Fibroblast of skin of abdomen (primary cell): ENCODE data around the gene NINL.

Experiments
- DNase-seq: peaks from one replicate; pipeline ENCODE4 v3.0.0-alpha.2; 2013

Gene NINL

DNA sequence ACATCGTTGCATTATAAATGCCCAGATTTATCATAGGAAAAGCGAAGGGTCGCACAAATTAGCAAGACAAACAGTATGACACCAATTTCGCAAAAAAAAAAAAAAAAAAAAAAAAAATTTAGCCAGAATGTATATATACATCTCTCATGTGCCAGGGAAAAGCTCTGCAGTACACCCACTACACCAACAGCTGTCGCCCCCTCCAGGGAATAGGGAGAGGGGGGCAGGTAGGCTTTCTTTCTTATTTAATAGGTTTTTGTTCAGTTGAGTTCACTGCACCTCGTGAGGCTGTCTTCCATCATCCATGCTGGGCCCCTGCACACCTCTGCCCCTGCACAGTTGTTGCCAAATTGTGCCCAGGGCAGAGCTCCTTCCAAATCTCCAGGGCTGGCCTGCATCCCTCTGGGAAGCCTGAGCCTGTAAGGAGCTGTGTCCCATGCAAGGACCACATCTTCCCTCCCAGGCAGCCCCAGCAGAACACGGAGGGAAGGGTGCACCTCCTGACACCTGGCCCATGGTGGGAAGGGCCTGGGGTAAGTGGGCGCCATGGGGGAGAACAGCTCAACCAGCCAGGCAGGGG, 85.4 kb downstream of the NINL start:
- no peak for DNase-seq

DNA sequence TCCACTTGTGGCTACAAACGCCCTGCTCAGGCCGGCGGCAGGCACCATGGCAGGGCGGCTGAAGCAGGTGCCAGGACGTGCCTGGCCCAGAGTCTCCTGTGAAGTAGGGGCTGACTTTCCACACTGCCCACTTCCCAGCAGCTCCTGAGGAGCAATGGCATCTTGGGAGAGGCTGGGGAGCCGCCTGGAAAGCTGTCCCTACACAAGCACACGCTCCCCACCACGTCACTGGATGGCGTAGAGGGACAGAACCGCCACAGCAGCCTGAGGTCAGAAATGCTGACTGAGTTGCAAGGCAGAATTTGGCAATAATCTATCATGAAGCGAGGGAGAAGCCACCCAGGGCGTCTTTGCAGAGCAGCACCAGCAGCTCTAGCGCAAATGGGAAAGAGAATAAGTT, 86.3 kb downstream of the NINL start:
- DNase-seq = no peak

DNA sequence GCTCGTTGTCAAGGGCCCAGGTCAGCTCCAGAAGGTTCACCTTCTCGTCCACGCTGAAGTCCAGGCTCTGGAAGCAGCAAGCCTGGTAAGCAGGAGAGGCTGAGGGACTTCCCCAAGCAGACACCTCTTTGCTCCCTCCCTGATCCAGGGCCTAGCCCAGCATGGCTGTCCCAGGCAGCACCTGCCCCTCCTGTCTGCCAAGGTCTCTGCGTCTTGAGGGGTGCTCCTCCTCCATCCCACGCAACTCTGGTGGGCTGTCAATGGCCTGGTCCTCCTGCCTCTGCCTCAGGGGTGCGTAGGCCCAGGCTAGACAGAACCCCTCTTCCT, 87.1 kb downstream of the NINL start:
- no peak for DNase-seq

DNA sequence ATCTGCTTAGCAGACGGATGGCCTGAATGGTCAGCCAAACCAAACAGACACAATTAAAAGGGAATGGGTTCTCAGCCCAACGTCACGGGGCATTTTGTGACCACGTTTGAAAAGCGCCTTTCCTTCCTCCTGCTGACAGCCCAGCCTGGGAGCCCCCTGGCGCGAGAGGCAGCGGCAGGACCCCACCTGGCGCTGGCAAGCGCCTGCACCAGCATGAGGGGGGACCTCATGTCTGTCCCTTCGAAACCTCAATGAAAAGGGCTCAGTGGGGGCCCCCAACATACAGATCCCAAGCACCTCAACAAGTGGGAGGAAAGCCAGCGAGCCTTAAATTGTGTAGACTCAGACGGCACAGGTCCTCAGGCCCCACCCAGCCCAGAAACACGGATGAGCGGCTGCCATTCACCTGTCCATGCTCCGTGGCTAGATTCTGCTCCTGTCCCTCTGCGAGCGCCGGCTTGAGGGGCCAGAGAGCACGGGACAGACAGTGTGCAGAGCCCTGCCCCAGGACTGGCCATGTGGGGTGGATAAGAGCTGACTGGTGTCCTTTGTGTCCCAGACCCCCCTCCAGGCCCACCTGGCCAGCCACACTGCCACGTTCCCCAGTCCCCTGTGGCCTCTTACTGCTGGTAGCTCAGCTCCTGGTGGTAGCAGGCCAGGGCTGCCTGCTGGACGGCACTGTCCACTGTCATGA, 87.6 kb downstream of the NINL start:
- DNase-seq = no peak

DNA sequence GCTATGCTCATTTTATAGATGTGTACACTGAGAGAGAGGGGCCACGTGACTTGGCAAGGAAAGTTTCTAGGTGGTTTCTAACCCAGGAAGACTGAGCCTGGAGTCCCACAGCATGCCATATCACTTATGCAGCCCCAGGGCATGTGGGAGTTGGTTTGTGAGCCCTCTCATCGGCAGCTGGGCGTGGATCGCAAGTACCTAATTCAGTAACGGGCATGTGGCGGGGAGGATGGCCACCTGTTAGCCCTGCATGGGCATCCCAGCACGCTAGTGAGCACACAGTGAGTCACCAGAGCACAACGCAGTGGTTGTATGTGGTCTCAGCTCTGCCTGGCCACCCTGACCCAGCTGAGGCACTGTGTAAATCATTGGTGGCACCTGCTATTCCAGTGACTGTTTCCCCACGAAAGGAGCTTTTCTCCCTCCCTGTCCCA, 88.3 kb downstream of the NINL start:
- DNase-seq = no peak

DNA sequence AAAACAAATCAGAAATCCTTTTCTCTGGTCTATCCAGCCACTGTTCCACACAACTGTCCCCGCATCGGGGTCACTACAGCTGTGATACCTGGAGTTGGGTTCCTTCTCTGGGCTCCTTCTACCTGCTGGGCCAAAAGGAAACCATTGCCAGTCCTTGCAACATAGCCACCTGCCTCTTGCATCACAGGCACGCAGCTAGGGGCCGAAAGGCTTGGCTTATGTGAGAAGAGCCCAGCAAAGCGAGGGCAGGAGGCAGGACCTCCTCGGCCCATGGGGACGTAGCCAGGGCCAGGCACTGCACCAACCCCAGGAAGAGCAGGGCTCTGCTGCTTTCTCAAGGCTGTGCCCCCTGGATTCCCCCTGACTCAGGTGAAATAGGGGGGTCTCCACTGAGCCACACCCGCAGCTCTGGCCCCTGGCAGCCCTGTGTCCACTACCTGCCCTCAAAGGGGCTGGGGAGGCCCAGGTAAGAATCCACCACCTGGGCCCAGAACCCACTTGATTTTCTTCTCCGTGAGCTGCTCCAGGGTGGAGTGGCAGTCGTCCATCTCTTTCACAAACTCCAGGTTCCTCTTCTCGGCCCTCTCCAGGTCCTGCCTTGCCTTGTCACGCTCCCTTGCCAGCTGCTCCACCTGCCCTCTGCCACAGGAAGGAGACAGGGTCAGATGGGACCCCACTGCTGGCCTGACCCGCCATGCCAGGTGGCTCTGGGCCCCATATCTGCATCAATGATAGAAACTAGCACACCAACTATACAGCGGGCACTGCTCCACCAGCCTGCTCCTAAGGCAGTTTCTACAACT, 89.0 kb downstream of the NINL start:
- DNase-seq = no peak

DNA sequence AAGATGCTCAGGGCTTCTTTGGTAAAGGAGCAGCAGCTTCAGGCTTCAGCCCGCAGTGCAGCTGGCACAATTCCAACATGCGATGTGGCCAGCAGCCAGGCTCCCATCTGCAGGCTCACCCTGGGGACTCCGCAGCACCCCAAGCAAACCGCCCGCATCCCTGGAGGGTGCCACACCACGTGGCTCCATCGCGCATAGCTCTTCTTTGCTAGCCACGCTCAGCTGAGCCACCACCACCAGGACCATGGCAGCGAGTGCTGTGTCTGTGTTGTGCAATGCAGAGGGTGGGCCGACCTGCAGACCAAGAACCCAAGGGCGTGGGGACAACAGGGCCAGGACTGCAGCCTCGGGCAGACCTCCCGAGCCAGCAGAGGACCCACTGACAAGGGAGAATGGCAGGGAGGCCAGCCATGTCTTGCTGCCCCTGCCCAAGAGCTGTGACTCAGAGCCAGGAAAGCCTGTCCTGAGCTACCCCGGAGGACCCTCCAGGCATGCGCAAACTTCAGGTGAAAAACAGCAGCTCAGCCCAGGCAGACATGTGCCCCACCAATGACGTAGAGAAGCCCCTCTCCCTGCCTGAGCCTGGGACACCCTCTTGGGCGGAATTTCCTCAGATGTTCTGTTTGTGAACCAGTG, 90.0 kb downstream of the NINL start:
- DNase-seq = no peak

DNA sequence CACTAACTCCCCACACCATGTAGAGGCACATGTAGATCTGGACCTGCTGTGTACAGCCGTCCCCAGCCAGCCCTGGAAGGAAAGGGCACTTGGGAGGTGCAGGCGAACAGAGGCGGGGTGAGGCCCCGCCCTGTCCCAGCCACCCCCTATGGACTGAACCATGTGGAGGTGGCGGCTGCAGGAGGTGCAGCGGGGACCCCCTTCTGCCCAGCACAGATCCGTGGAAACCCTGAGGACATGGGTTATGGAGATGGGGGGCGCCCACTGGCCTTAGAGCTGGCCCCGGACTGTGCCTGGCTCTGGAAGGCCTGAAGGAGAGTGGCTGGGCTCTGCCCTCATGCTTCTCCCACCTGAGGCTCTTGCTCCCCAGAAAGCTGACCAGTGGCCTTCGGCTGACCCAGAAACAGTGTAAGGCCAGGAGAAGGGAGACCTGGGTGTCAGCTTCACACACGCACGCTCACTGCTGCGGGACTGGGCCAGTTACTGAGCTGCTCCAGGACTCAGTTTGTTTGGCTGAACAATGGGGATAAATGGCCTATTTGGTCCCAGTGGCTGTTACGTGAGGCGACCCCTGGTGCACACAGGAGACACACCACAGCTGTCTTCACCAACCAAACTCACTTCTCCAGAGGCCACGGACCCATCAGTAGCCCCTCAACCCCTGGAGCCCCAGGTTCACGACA, 90.7 kb downstream of the NINL start:
- DNase-seq = no peak

DNA sequence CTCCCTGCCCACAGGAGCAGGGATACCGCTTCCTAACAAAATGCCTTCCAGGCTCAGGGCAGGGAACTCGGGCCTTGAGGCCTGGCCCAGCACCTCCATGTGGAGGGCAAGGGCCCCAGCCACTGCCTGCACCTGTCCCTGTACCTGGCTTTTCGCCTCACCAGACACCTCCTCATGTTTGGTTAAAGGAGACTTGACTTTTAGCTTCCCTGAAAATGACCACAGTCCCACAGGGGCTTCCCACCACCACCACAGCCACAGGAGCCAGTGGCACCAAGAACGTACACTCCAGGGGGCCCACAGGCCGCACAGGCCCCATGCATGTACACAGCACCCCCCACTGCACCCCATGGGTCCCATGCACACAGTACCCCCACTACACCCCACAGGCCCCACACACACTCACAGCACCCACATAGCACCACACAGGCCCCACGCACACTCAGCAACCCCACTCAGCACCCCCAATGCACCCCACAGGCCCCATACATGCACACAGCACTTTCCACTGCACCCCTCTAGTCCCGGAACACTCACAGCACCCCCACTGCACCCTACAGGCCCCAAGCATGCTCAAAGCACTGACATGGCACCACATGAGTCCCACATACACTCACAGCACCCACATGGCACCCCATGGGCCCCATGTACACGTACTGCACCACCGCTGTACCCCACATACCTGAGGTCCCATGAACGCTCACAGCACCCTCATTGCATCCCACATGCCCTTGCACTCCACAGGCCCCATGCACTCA, 91.4 kb downstream of the NINL start:
- no peak for DNase-seq

DNA sequence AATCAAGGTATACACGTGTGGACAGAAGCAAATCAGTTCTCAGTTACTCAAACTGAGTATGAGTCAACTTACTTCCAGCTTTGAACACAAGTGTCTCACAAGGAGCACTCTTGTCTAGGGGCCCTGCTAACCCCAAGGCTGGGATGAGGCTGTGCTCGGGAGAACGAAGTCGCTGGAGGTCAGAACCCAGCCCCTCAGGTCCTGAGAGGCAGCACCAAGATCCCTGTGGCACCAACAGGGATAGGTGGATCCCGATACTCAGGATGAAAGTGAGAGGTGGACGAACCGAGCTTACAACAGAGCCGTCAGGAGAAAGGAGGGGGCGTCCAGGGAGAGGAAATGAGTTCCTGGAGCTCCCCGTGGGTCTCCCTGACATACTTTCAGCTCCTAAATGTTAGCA, 92.2 kb downstream of the NINL start:
- no peak for DNase-seq

DNA sequence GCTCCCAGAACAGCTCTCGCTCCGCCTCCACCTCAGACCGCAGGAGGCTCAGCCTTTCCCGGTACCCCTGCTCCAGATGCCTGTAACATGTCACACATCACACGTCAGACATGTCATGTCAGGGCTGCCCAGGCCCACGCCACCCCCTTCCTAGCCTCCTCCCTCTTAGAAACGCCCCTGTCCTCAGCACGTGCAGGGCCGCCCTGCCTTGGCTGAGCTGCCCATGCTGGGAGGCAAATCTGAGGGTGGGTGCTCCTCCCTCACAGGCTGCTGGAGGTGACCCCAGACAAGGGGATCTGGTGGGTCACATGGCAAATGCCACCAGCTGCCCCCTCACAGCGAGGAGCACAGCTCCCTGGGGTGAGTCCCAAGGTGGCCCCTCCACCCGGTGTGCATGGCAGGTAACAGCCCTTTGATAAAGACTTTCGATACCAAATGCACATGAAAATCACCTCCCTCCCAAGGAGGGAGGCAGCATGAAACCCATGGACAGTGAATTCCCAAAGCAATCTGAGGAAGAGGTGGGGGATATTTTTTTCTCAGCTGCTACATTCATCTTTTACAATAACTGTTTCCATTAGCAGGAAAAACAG, 93.8 kb downstream of the NINL start:
- DNase-seq = no peak

DNA sequence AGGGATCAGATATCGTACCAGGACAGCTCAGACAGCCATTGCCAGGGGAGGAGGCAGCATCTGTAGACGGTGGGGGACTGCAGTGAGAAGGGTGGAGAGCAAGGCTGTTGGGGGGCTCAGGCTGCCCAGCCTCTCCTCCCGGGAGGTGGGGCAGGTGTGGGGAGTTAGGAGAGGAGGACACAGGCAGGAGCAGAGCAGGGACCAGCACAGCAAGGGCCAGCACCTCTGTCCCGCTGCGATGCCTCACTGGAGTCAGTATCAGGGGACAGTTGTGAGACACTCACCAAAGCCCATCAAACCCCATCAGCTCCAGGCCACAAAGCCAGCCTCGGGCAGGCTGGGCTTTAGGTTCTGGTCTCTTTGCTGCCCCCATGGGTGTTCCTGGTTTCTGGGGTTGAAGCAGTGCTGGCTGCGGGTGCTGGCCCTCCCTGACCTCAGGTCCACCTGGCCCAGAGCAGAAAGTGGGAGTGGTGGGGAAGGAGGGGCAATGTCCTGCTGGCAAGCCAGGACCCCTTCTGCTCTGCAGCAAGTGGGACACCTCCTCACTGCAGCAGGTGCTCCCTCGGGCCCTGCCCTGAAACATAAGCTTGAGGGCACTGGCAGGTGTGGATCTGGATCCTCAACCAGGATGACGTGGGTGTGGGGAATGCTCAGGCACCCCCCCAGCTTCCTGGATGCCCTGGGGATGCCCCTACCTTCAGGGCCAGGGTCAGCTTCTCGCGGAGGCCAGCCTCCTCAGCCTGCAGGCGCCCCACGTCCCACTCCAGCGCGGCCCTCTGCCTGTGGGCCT, 94.5 kb downstream of the NINL start:
- no peak for DNase-seq

DNA sequence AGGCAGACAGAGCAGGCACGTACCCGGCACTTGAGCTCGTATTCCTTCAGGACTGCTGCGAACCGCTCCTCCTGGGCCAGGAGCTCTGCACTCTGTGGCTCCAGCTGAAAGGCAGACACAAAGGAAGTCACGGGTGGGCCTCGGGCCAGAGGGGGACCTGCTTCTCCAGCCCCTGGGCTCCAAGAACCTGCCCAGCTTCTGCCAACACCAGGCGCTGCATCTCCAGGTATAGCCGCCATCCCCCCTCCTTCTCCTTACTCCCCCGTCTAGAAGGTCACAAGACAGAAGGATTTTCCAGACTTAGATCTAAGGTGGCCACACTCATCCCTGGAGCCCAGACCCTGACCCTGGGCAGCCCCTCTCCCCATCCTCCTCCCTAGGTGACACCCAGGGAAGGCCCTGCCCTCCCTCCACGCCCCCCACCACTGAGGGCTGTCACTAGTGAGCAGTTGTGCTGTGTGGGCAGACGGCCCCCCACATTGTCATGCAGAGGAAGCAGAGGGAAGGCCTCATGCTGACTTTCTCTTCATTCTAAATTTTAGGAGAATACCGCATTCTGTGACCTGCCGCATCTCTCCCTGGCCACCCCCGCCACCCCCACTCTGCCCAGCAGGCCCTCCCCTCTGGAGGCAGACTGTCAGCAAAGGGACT, 96.0 kb downstream of the NINL start:
- DNase-seq = no peak

DNA sequence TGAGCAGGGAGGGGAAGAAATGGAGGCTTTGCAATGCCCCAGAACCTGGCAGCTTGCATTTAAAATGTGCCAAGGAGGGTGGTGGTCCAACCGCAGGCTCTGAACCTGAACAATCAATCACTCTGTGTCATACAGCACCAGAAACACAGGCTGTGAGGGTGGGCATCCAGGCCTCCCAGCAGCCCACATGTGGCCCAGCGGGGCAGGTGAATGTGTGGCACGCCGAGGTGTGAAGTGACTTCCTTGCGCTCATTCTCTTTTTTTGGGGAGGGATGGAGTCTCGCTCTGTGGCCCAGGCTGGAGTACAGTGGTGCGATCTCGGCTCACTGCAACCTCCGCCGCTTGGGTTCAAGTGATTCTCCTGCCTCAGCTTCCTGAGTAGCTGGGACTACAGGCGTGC, 97.4 kb downstream of the NINL start:
- no peak for DNase-seq

DNA sequence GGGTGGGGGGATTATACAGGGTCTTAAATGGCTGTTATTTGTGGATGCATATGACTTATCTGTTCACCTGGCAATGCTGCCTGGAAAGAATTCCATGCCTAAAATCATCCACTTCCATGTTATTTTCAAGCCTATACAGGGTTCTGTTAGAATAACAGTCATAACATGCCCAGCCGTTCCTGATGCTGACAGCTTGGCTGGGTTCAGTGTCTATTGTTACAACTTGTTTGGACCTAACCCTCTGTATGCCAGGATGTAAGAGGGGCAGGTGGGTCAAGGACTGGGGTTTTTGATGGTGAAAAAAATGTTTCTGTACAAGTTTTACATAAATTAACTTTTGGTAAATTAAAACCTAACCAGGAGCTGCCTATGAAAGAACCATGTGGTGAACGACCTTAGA, 98.0 kb downstream of the NINL start:
- DNase-seq = no peak

DNA sequence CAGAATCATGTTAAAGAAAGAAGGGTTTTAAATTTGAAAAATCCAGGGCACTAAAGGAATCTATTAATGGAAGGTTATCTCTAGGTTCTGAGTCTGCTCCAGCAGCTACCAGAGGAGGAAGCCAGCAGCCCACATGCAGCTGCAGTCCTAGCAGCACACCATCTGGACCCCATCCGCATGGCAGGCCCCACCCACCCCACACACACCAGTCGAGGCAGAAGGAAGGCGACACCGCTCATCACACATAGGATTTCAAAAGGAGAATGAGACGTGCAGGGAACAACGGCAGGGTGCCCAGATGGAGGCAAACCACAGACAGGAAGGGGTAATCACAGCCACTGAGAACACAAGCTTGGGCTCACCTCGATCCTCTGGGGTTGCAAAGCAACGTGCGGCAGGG, 99.0 kb downstream of the NINL start:
- DNase-seq = peak; percentile 35

DNA sequence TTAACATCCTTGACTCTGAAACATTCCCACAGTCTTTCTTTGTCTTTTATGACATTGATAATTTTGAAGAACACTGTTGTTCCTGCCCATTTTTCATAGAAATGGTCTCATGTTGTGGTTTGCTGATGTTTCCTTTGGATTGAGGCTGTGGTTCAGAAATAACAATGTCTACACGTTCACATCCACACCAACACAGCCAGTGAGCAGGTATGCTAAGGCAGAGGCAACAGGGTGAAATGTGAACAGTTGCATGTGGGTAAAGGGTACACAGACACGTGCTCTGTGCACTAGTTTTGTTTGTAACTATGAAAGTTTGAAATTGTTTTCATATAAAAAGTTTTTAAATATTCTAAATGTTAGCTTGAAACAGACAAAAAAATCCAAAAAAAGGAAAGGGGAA, 99.5 kb downstream of the NINL start:
- no peak for DNase-seq

DNA sequence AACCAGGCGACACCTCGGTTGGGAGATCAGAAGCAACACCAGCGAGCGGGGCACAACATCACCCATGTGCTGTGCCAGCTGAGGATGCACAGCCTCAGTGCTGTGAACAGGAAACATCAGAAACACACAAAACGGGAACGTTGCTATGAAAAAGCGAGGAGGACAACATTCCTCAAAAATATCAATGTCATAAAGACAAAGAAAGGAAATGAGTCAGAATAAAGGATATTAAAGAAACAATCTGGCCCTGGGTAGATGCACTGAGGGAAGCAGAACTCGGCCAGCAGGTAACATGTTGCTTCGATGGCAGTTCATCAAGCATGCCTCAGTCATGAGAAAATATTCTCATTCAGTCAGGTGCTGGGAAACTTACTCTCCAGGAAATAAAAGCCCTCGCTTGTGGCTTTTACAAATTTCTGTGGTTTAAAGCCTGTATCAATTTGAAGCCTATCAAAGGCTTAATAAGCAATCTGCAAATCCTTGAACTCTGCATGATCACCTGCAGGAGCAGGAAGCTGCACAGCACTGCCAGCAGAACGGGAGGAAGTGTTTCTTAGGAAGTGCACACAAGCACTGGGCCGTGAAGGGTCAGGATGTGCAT, 100.3 kb downstream of the NINL start:
- DNase-seq = no peak

DNA sequence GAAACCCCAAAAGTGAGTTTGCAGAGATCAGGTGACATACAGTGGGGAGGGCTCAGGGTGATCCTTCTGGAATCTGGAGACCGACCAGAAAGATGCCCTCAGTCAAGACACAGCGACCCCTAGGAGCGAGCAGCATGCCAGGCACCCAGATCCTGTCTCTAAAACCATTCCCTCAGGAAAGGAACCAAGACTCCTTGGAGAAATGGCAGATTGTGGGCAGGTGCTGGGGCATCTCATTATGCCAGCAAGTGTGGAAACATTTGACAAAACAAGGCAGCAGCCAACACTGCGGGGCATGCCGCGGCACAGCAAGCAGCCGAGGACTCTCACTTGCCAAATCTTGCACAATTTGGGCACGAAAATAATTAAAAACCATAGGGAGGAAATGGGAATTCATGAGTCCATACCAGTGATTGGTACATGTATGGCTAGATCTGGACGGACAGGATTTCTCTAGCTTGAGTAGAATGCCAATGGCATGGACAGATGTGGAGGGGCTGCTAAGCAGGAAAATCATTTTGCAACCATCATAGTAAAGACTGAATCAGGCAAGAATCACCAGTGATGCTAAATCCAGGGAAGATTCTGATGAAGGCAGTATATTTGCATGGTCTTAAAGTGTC, 101.0 kb downstream of the NINL start:
- no peak for DNase-seq
